Femur (tissue), 1 donor: ENCODE measurements around the gene ADAMTS2.
"Not testable (repeated sequence)": the region's sequence is repeated elsewhere in the genome, so short reads cannot be mapped to it uniquely, and the experiment has no call there.

Source experiments
- DNase-seq: peaks from one replicate; pipeline ENCODE4 v3.0.0-alpha.2; 2017

ADAMTS2 gene

GRCh38 chr5:179294131-179294780, 51.0 kb downstream of the ADAMTS2 start:
- peak; percentile 14 for DNase-seq

GRCh38 chr5:179292681-179293635, 52.3 kb downstream of the ADAMTS2 start:
- peak; percentile 5 for DNase-seq

GRCh38 chr5:179292202-179292601, 53.1 kb downstream of the ADAMTS2 start:
- peak; percentile 1 for DNase-seq

- DNase-seq = peak; percentile 25
Observed at GRCh38 chr5:179290681-179291540, 54.4 kb downstream of the ADAMTS2 start.

GRCh38 chr5:179289756-179290385, 55.4 kb downstream of the ADAMTS2 start:
- DNase-seq = no peak

GRCh38 chr5:179288809-179289185, 56.5 kb downstream of the ADAMTS2 start:
- peak; percentile 16 for DNase-seq

- peak; percentile 20 for DNase-seq
Observed at GRCh38 chr5:179288101-179288808, 57.0 kb downstream of the ADAMTS2 start.

- DNase-seq = peak; percentile 9
Observed at GRCh38 chr5:179287631-179288030, 57.6 kb downstream of the ADAMTS2 start.

GRCh38 chr5:179287071-179287470, 58.2 kb downstream of the ADAMTS2 start:
- DNase-seq = no peak

GRCh38 chr5:179285776-179286162, 59.5 kb downstream of the ADAMTS2 start:
- DNase-seq = not testable (repeated sequence)

- DNase-seq = peak; percentile 44
Observed at GRCh38 chr5:179284751-179285631, 60.3 kb downstream of the ADAMTS2 start.

- not testable (repeated sequence) for DNase-seq
Observed at GRCh38 chr5:179283908-179284307, 61.4 kb downstream of the ADAMTS2 start.

GRCh38 chr5:179281694-179282093, 63.6 kb downstream of the ADAMTS2 start:
- peak; percentile 6 for DNase-seq

- no peak for DNase-seq
Observed at GRCh38 chr5:179280095-179280490, 65.2 kb downstream of the ADAMTS2 start.

- no peak for DNase-seq
Observed at GRCh38 chr5:179279347-179280094, 65.7 kb downstream of the ADAMTS2 start.

GRCh38 chr5:179278546-179278945, 66.7 kb downstream of the ADAMTS2 start:
- no peak for DNase-seq

GRCh38 chr5:179278119-179278518, 67.1 kb downstream of the ADAMTS2 start:
- DNase-seq = no peak

- DNase-seq = no peak
Observed at GRCh38 chr5:179276838-179277395, 68.3 kb downstream of the ADAMTS2 start.

GRCh38 chr5:179275941-179276837, 69.1 kb downstream of the ADAMTS2 start:
- peak; percentile 69 for DNase-seq
